Liver (tissue), 3 donors: ENCODE results near the gene CAMK1D.
A peak's percentile ranks its signal among the peaks of the same experiment; 100 is the strongest.

Experiments
- GABPA ChIP-seq, 2 donors: IDR thresholded peaks in 1 of 2; conservative IDR thresholded peaks in 1 of 2; 2 replicates each; pipeline ENCODE4 v1.6.1; 2016; ENCODE audit warnings: antibody characterized with exemption in 2 of 2, mild to moderate bottlenecking in 1 of 2, moderate library complexity in 1 of 2
- HNF4G ChIP-seq: IDR thresholded peaks from 2 replicates; pipeline ENCODE4 v1.6.1; 2016; ENCODE audit warnings: antibody characterized with exemption
- JUND ChIP-seq, 2 donors: IDR thresholded peaks; 2 replicates each; pipeline ENCODE4 v1.6.1; 2016; ENCODE audit warnings: antibody characterized with exemption in 2 of 2
- RXRA ChIP-seq, 2 donors: IDR thresholded peaks; 2 replicates each; pipeline ENCODE4 v1.6.1; 2017 to 2018; ENCODE audit warnings: antibody characterized with exemption in 2 of 2, mild to moderate bottlenecking in 1 of 2
- TAF1 ChIP-seq: conservative IDR thresholded peaks from 2 replicates; pipeline ENCODE4 v1.6.1; 2016; ENCODE audit warnings: antibody characterized with exemption, mild to moderate bottlenecking
- TF ChIP-seq, protein P1 (sequence below): fragments of 150-350 bp; IDR thresholded peaks from 2 replicates; pipeline ENCODE4 v1.5.1; 2017; ENCODE audit warnings: improper control_type of control experiment, low read depth, low read length; ENCODE audit not compliant: missing input control
- TF ChIP-seq, protein P2 (sequence below): IDR thresholded peaks from 2 replicates; pipeline ENCODE4 v1.6.1; 2016; ENCODE audit warnings: antibody characterized with exemption, mild to moderate bottlenecking
- donor health status: healthy.
- donor health status: healthy.

DNA sequence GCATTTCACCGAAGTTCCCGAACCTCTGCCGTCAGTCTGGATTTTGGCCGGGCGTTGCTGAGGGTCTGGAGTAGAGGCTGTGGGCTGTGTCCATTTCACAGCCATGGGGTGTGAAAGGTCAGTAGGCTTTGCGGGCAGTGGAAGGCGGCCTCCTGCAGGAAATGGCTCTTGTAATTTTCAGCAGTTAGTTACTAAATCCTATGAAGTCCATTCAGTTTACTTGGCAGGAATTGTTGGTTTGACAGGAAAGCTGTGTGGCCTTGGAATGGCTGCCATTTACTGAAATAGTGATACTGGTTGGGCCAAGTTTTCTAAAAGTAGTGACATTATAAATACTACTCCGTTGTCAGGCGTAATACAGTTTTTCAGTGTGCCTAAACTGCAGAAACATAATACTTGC lies 348.4 kb downstream of the CAMK1D start:
- TF ChIP-seq, protein P1, sequence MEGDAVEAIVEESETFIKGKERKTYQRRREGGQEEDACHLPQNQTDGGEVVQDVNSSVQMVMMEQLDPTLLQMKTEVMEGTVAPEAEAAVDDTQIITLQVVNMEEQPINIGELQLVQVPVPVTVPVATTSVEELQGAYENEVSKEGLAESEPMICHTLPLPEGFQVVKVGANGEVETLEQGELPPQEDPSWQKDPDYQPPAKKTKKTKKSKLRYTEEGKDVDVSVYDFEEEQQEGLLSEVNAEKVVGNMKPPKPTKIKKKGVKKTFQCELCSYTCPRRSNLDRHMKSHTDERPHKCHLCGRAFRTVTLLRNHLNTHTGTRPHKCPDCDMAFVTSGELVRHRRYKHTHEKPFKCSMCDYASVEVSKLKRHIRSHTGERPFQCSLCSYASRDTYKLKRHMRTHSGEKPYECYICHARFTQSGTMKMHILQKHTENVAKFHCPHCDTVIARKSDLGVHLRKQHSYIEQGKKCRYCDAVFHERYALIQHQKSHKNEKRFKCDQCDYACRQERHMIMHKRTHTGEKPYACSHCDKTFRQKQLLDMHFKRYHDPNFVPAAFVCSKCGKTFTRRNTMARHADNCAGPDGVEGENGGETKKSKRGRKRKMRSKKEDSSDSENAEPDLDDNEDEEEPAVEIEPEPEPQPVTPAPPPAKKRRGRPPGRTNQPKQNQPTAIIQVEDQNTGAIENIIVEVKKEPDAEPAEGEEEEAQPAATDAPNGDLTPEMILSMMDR, result no peak
- TF ChIP-seq GABPA (IDR thresholded peaks at IDR 0.05 in 1 of 2, conservative IDR thresholded peaks at IDR 0.05 in 1 of 2), result no peak
- peak in 1 of 2 donors; percentile 40 for TF ChIP-seq RXRA (IDR thresholded peaks at IDR 0.05)
- TF ChIP-seq HNF4G, result no peak
- TF ChIP-seq JUND (IDR thresholded peaks at IDR 0.05), result peak in 1 of 2 donors; percentile 27
- TF ChIP-seq, protein P2, sequence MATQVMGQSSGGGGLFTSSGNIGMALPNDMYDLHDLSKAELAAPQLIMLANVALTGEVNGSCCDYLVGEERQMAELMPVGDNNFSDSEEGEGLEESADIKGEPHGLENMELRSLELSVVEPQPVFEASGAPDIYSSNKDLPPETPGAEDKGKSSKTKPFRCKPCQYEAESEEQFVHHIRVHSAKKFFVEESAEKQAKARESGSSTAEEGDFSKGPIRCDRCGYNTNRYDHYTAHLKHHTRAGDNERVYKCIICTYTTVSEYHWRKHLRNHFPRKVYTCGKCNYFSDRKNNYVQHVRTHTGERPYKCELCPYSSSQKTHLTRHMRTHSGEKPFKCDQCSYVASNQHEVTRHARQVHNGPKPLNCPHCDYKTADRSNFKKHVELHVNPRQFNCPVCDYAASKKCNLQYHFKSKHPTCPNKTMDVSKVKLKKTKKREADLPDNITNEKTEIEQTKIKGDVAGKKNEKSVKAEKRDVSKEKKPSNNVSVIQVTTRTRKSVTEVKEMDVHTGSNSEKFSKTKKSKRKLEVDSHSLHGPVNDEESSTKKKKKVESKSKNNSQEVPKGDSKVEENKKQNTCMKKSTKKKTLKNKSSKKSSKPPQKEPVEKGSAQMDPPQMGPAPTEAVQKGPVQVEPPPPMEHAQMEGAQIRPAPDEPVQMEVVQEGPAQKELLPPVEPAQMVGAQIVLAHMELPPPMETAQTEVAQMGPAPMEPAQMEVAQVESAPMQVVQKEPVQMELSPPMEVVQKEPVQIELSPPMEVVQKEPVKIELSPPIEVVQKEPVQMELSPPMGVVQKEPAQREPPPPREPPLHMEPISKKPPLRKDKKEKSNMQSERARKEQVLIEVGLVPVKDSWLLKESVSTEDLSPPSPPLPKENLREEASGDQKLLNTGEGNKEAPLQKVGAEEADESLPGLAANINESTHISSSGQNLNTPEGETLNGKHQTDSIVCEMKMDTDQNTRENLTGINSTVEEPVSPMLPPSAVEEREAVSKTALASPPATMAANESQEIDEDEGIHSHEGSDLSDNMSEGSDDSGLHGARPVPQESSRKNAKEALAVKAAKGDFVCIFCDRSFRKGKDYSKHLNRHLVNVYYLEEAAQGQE, result no peak
- TF ChIP-seq TAF1, result no peak
